HepG2 (cell line): ENCODE measurements around the gene LIME1.
"Not testable (repeated sequence)": the region's sequence is repeated elsewhere in the genome, so short reads cannot be mapped to it uniquely, and the experiment has no call there.

Experiments used
- ASH2L ChIP-seq: fragments of 300-600, 200-600 bp; sonication (generic); IDR thresholded peaks from 2 replicates; pipeline ENCODE4 v1.7.0; 2017; ENCODE audit warnings: low read depth, mild to moderate bottlenecking, moderate library complexity, mixed read lengths, low read length; ENCODE audit not compliant: insufficient read length
- CBX2 ChIP-seq, 2 experiments: fragments of 200-600 bp in 1 of 2; sonication (generic); formaldehyde crosslinking in 1 of 2; IDR thresholded peaks; 2 replicates each; pipeline versions ENCODE4 v1.7.0 to v1.8.1; 2018 to 2022; ENCODE audit warnings: low read depth in 2 of 2, low read length in 1 of 2, mild to moderate bottlenecking in 1 of 2, missing genetic modification reagents in 1 of 2
- CTCF ChIP-seq: sonication (generic); formaldehyde crosslinking; IDR thresholded peaks from 2 replicates; pipeline ENCODE4 v1.5.0; 2020; ENCODE audit warnings: mild to moderate bottlenecking, missing genetic modification reagents, moderate library complexity
- GTF3A ChIP-seq: sonication (generic); formaldehyde crosslinking; conservative IDR thresholded peaks from 2 replicates; pipeline ENCODE4 v1.4.0; 2020; ENCODE audit warnings: mild to moderate bottlenecking, missing genetic modification reagents
- SMAD3 ChIP-seq: sonication (generic); formaldehyde crosslinking; IDR thresholded peaks from 2 replicates; pipeline ENCODE4 v1.4.0; 2020; ENCODE audit warnings: missing genetic modification reagents
- SRF ChIP-seq: IDR thresholded peaks from 2 replicates; pipeline ENCODE4 v1.6.1; 2011; ENCODE audit warnings: mild to moderate bottlenecking, low read depth, low read length, moderate library complexity
- U2AF2 ChIP-seq: fragments of 200-400 bp; formaldehyde crosslinking; IDR thresholded peaks from 2 replicates; pipeline ENCODE4 v1.6.1; 2017; ENCODE audit warnings: low read depth, mild to moderate bottlenecking, low read length
- ZNF530 ChIP-seq: sonication (generic); formaldehyde crosslinking; IDR thresholded peaks from 2 replicates; pipeline ENCODE4 v1.5.0; 2020; ENCODE audit warnings: low read depth, mild to moderate bottlenecking, missing genetic modification reagents
- ZNF775 ChIP-seq: sonication (generic); formaldehyde crosslinking; IDR thresholded peaks from 2 replicates; pipeline ENCODE4 v1.4.0; 2020; ENCODE audit warnings: missing genetic modification reagents, mild to moderate bottlenecking, moderate library complexity, borderline replicate concordance

DNA sequence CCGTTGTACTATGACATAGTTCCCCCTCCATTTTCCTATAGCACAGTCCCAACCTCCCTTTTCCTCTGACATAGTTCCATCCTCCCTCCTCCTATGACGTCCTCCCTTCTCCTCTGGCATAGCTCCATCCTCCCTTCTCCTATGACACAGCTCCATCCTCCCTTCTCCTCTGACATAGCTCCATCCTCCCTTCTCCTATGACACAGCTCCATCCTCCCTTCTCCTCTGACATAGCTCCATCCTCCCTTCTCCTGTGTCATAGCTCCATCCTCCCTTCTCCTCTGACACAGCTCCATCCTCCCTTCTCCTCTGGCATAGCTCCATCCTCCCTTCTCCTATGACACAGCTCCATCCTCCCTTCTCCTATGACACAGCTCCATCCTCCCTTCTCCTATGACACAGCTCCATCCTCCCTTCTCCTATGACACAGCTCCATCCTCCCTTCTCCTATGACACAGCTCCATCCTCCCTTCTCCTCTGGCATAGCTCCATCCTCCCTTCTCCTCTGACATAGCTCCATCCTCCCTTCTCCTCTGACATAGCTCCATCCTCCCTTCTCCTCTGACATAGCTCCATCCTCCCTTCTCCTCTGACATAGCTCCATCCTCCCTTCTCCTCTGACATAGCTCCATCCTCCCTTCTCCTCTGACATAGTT, 13.4 kb upstream of the LIME1 start:
- TF ChIP-seq U2AF2; ZNF775 (CRISPR knock-in tag); CTCF (CRISPR knock-in tag); CBX2 (IDR thresholded peaks at IDR 0.05; ENCODE audit: low read depth, low read length); CBX2 (CRISPR knock-in tag; IDR thresholded peaks at IDR 0.05; ENCODE audit: low read depth); ZNF530 (CRISPR knock-in tag); ASH2L; GTF3A (CRISPR knock-in tag); SMAD3 (CRISPR knock-in tag); SRF: not testable (repeated sequence)
